Stomach (tissue), 4 donors: ENCODE results near the gene CHN1.

ENCODE experiments used
- POLR2A ChIP-seq, 4 donors: fragments of 450-650 bp; IDR thresholded peaks; one replicate each; pipeline ENCODE4 v1.6.1; 2016; ENCODE audit warnings: antibody characterized with exemption in 4 of 4, control low read depth in 2 of 4, mild to moderate bottlenecking in 1 of 4, moderate library complexity in 1 of 4
- POLR2AphosphoS5 ChIP-seq, 3 donors: sonication (generic); formaldehyde crosslinking; IDR thresholded peaks; one replicate each; pipeline ENCODE4 v1.6.1; 2016; ENCODE audit warnings: antibody characterized with exemption in 3 of 3
- TF ChIP-seq, protein P1 (sequence below), 7 experiments: fragments of 450-650 bp in 4 of 7; fragments of 200-600 bp in 3 of 7; sonication (generic) in 3 of 7; IDR thresholded peaks; one replicate each; pipeline ENCODE4 v1.5.1; 2016 to 2019; ENCODE audit warnings: antibody characterized with exemption in 7 of 7, control low read depth in 2 of 7, mild to moderate bottlenecking in 1 of 7

DNA sequence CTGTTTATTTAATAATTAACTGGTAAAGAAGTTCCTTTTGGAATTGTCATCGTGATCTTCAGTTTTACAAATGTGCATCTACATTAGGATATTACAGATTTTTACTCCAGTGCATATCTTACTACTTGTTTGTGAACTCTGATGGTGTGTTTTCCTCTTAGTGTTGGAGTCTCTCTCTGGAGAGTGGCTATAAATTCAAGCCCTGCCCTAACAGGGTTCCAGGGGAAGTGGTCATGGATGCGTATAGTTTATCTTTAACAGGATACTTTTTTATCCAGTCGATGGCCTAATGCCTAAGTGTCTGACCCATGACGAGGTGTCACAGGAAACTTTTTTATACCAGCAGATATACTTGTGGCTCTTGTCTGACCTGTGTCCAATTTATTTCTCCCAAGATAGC lies 75.4 kb downstream of the CHN1 start:
- TF ChIP-seq, protein P1, sequence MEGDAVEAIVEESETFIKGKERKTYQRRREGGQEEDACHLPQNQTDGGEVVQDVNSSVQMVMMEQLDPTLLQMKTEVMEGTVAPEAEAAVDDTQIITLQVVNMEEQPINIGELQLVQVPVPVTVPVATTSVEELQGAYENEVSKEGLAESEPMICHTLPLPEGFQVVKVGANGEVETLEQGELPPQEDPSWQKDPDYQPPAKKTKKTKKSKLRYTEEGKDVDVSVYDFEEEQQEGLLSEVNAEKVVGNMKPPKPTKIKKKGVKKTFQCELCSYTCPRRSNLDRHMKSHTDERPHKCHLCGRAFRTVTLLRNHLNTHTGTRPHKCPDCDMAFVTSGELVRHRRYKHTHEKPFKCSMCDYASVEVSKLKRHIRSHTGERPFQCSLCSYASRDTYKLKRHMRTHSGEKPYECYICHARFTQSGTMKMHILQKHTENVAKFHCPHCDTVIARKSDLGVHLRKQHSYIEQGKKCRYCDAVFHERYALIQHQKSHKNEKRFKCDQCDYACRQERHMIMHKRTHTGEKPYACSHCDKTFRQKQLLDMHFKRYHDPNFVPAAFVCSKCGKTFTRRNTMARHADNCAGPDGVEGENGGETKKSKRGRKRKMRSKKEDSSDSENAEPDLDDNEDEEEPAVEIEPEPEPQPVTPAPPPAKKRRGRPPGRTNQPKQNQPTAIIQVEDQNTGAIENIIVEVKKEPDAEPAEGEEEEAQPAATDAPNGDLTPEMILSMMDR (IDR thresholded peaks at IDR 0.05) = no peak
- TF ChIP-seq POLR2A (IDR thresholded peaks at IDR 0.05) (no peak), POLR2AphosphoS5 (IDR thresholded peaks at IDR 0.05) (no peak)
